ENCODE measurements around the gene S100B.
A peak's percentile ranks its signal among the peaks of the same experiment; 100 is the strongest.

S100B gene

GRCh38 chr21:46597896-46598343, 7.0 kb downstream of the S100B start:
- H4K8ac ChIP-seq (ENCODE audit: low read depth, low read length): no peak overlapping the region
- H2BK5ac ChIP-seq (ENCODE audit: low read length): no peak overlapping the region
- H2BK15ac ChIP-seq (replicated peaks; ENCODE audit: low read depth): no peak overlapping the region
- no peak overlapping the region for H4K5ac ChIP-seq (ENCODE audit: low read length)
- H3K27ac ChIP-seq (ENCODE audit: low read depth, low read length): no peak overlapping the region
- no peak overlapping the region for H3K4me3 ChIP-seq (ENCODE audit: low read length)
- H3K56ac ChIP-seq (ENCODE audit: low read length): no peak overlapping the region
- H3K79me2 ChIP-seq (ENCODE audit: control insufficient read depth, insufficient read depth, low read length): no peaks in the 10 kb centered on the region
- DNase-seq: no peak
- no peak overlapping the region for H2BK120ac ChIP-seq (ENCODE audit: low read depth, low read length)
- H3K27me3 ChIP-seq (ENCODE audit: insufficient read depth, low read length, poor library complexity): no peaks in the 10 kb centered on the region
- no peak overlapping the region for H3K18ac ChIP-seq (ENCODE audit: low read length)
- H3K9ac ChIP-seq (ENCODE audit: low read length): no peak overlapping the region
- WGBS (ENCODE audit: extremely low coverage, insufficient coverage, low lambda C conversion rate): no CpG with 5 or more reads among the region's 20 CpGs
- H2AK5ac ChIP-seq (ENCODE audit: low read length): no peak overlapping the region
- no peak overlapping the region for H3K4me2 ChIP-seq (ENCODE audit: low read length)
- no peaks in the 10 kb centered on the region for H3K4me1 ChIP-seq (ENCODE audit: control insufficient read depth, low read depth, low read length)
- H3K4ac ChIP-seq (ENCODE audit: low read depth, low read length): no peak overlapping the region
- H3K36me3 ChIP-seq (ENCODE audit: control insufficient read depth, insufficient read depth, low read length): no peaks in the 10 kb centered on the region
- no peaks in the 10 kb centered on the region for H3K79me1 ChIP-seq (ENCODE audit: low read length)
- no peak overlapping the region for H3K23ac ChIP-seq (ENCODE audit: low read length)

- no peak overlapping the region for H4K8ac ChIP-seq (ENCODE audit: low read depth, low read length)
- H3K9ac ChIP-seq (ENCODE audit: low read length): no peak overlapping the region
- no peak overlapping the region for H3K4me2 ChIP-seq (ENCODE audit: low read length)
- H4K5ac ChIP-seq (ENCODE audit: low read length): no peak overlapping the region
- no peaks in the 10 kb centered on the region for H3K27me3 ChIP-seq (ENCODE audit: insufficient read depth, low read length, poor library complexity)
- no peak overlapping the region for H3K23ac ChIP-seq (ENCODE audit: low read length)
- H3K4ac ChIP-seq (ENCODE audit: low read depth, low read length): no peak overlapping the region
- H3K4me3 ChIP-seq (ENCODE audit: low read length): no peak overlapping the region
- H3K79me1 ChIP-seq (ENCODE audit: low read length): no peaks in the 10 kb centered on the region
- no peak overlapping the region for H2BK15ac ChIP-seq (replicated peaks; ENCODE audit: low read depth)
- no peak overlapping the region for H3K27ac ChIP-seq (ENCODE audit: low read depth, low read length)
- no peaks in the 10 kb centered on the region for H3K4me1 ChIP-seq (ENCODE audit: control insufficient read depth, low read depth, low read length)
- no CpG with 5 or more reads among the region's 8 CpGs for WGBS (ENCODE audit: extremely low coverage, insufficient coverage, low lambda C conversion rate)
- H3K18ac ChIP-seq (ENCODE audit: low read length): no peak overlapping the region
- DNase-seq: no peak
- H3K56ac ChIP-seq (ENCODE audit: low read length): no peak overlapping the region
- no peak overlapping the region for H2BK5ac ChIP-seq (ENCODE audit: low read length)
- H2AK5ac ChIP-seq (ENCODE audit: low read length): no peak overlapping the region
- H3K36me3 ChIP-seq (ENCODE audit: control insufficient read depth, insufficient read depth, low read length): no peaks in the 10 kb centered on the region
- H2BK120ac ChIP-seq (ENCODE audit: low read depth, low read length): no peak overlapping the region
- no peaks in the 10 kb centered on the region for H3K79me2 ChIP-seq (ENCODE audit: control insufficient read depth, insufficient read depth, low read length)
These were observed 7.9 kb downstream of the S100B start for GRCh38 chr21:46597031-46597430.

- Histone ChIP-seq H3K18ac (ENCODE audit: low read length) (no peak overlapping the region), H4K8ac (ENCODE audit: low read depth, low read length) (no peak overlapping the region), H3K27ac (ENCODE audit: low read depth, low read length) (no peak overlapping the region), H3K27me3 (ENCODE audit: insufficient read depth, low read length, poor library complexity) (no peaks in the 10 kb centered on the region), H2BK15ac (replicated peaks; ENCODE audit: low read depth) (no peak overlapping the region), H3K23ac (ENCODE audit: low read length) (no peak overlapping the region), H3K79me1 (ENCODE audit: low read length) (no peaks in the 10 kb centered on the region), H3K9ac (ENCODE audit: low read length) (no peak overlapping the region), H2BK5ac (ENCODE audit: low read length) (no peak overlapping the region), H3K4me1 (ENCODE audit: control insufficient read depth, low read depth, low read length) (no peaks in the 10 kb centered on the region), H3K36me3 (ENCODE audit: control insufficient read depth, insufficient read depth, low read length) (no peaks in the 10 kb centered on the region), H3K4ac (ENCODE audit: low read depth, low read length) (no peak overlapping the region), H2BK120ac (ENCODE audit: low read depth, low read length) (no peak overlapping the region), H4K5ac (ENCODE audit: low read length) (no peak overlapping the region), H3K79me2 (ENCODE audit: control insufficient read depth, insufficient read depth, low read length) (no peaks in the 10 kb centered on the region), H2AK5ac (ENCODE audit: low read length) (no peak overlapping the region), H3K4me2 (ENCODE audit: low read length) (no peak overlapping the region), H3K56ac (ENCODE audit: low read length) (no peak overlapping the region), H3K4me3 (ENCODE audit: low read length) (no peak overlapping the region)
- WGBS (ENCODE audit: extremely low coverage, insufficient coverage, low lambda C conversion rate): no CpG with 5 or more reads among the region's 1 CpG
- no peak for DNase-seq
These were observed 8.7 kb downstream of the S100B start for GRCh38 chr21:46596201-46596600.

GRCh38 chr21:46594276-46594675, 10.6 kb downstream of the S100B start:
- H3K27ac ChIP-seq (ENCODE audit: low read depth, low read length): no peak overlapping the region
- no peak overlapping the region for H3K9ac ChIP-seq (ENCODE audit: low read length)
- H3K4me1 ChIP-seq (ENCODE audit: control insufficient read depth, low read depth, low read length): no peaks in the 10 kb centered on the region
- H2AK5ac ChIP-seq (ENCODE audit: low read length): no peak overlapping the region
- no peak overlapping the region for H3K18ac ChIP-seq (ENCODE audit: low read length)
- no peak overlapping the region for H3K4me3 ChIP-seq (ENCODE audit: low read length)
- no peak overlapping the region for H4K8ac ChIP-seq (ENCODE audit: low read depth, low read length)
- no peak overlapping the region for H4K5ac ChIP-seq (ENCODE audit: low read length)
- H3K23ac ChIP-seq (ENCODE audit: low read length): no peak overlapping the region
- H2BK15ac ChIP-seq (replicated peaks; ENCODE audit: low read depth): no peak overlapping the region
- H2BK5ac ChIP-seq (ENCODE audit: low read length): no peak overlapping the region
- no peaks in the 10 kb centered on the region for H3K79me1 ChIP-seq (ENCODE audit: low read length)
- no peaks in the 10 kb centered on the region for H3K36me3 ChIP-seq (ENCODE audit: control insufficient read depth, insufficient read depth, low read length)
- no peaks in the 10 kb centered on the region for H3K27me3 ChIP-seq (ENCODE audit: insufficient read depth, low read length, poor library complexity)
- no peak overlapping the region for H3K56ac ChIP-seq (ENCODE audit: low read length)
- DNase-seq: peak; percentile 36
- no peaks in the 10 kb centered on the region for H3K79me2 ChIP-seq (ENCODE audit: control insufficient read depth, insufficient read depth, low read length)
- no peak overlapping the region for H3K4ac ChIP-seq (ENCODE audit: low read depth, low read length)
- no peak overlapping the region for H2BK120ac ChIP-seq (ENCODE audit: low read depth, low read length)
- no peak overlapping the region for H3K4me2 ChIP-seq (ENCODE audit: low read length)
- no CpG with 5 or more reads among the region's 8 CpGs for WGBS (ENCODE audit: extremely low coverage, insufficient coverage, low lambda C conversion rate)

GRCh38 chr21:46585191-46585953, 19.5 kb downstream of the S100B start:
- no peak overlapping the region for H3K27ac ChIP-seq (ENCODE audit: low read depth, low read length)
- WGBS (ENCODE audit: extremely low coverage, insufficient coverage, low lambda C conversion rate): no CpG with 5 or more reads among the region's 7 CpGs

More at GRCh38 chr21:46585191-46585953, 19.5 kb downstream of the S100B start:
- Histone ChIP-seq H3K9ac (ENCODE audit: low read length) (no peak overlapping the region), H3K23ac (ENCODE audit: low read length) (no peak overlapping the region), H4K5ac (ENCODE audit: low read length) (no peak overlapping the region), H3K79me1 (ENCODE audit: low read length) (no peaks in the 10 kb centered on the region), H3K4me3 (ENCODE audit: low read length) (no peak overlapping the region), H2BK5ac (ENCODE audit: low read length) (no peak overlapping the region), H2BK15ac (replicated peaks; ENCODE audit: low read depth) (no peak overlapping the region), H3K18ac (ENCODE audit: low read length) (no peak overlapping the region), H4K8ac (ENCODE audit: low read depth, low read length) (no peak overlapping the region), H2BK120ac (ENCODE audit: low read depth, low read length) (no peak overlapping the region), H3K79me2 (ENCODE audit: control insufficient read depth, insufficient read depth, low read length) (no peaks in the 10 kb centered on the region), H3K4me2 (ENCODE audit: low read length) (no peak overlapping the region), H3K4me1 (ENCODE audit: control insufficient read depth, low read depth, low read length) (no peaks in the 10 kb centered on the region), H3K27me3 (ENCODE audit: insufficient read depth, low read length, poor library complexity) (no peaks in the 10 kb centered on the region), H2AK5ac (ENCODE audit: low read length) (no peak overlapping the region), H3K56ac (ENCODE audit: low read length) (no peak overlapping the region), H3K36me3 (ENCODE audit: control insufficient read depth, insufficient read depth, low read length) (no peaks in the 10 kb centered on the region), H3K4ac (ENCODE audit: low read depth, low read length) (no peak overlapping the region)
- no peak for DNase-seq

Data from mesendoderm (in vitro differentiated cells).